ENCODE results near the gene LAGE3.

- TF ChIP-seq CTCF (conservative IDR thresholded peaks at IDR 0.05; ENCODE audit: low read length): no peak
- no peak for TF ChIP-seq EZH2phosphoT487 (IDR thresholded peaks at IDR 0.05; ENCODE audit: borderline replicate concordance)
Measured at GRCh38 chrX:154464806-154465365, 14.2 kb downstream of the LAGE3 start.

All from Loucy (cell line).